ENCODE data around the gene TMEM121B.

Gene TMEM121B

GRCh38 chr22:17109976-17110375, 11.2 kb downstream of the TMEM121B start:
- no peak for DNase-seq

GRCh38 chr22:17109113-17109865, 11.9 kb downstream of the TMEM121B start:
- no peak for DNase-seq

GRCh38 chr22:17108256-17109112, 12.7 kb downstream of the TMEM121B start:
- DNase-seq: no peak

GRCh38 chr22:17107547-17107810, 13.7 kb downstream of the TMEM121B start:
- DNase-seq: no peak

- no peak for DNase-seq
These were observed 14.2 kb downstream of the TMEM121B start for GRCh38 chr22:17106785-17107546.

- no peak for DNase-seq
These were observed 14.9 kb downstream of the TMEM121B start for GRCh38 chr22:17106161-17106784.

- no peak for DNase-seq
These were observed 15.7 kb downstream of the TMEM121B start for GRCh38 chr22:17105143-17106129.

GRCh38 chr22:17104336-17104935, 16.7 kb downstream of the TMEM121B start:
- DNase-seq: no peak

GRCh38 chr22:17103351-17103750, 17.8 kb downstream of the TMEM121B start:
- DNase-seq: no peak

- no peak for DNase-seq
These were observed 18.9 kb downstream of the TMEM121B start for GRCh38 chr22:17102297-17102667.

- no peak for DNase-seq
These were observed 19.5 kb downstream of the TMEM121B start for GRCh38 chr22:17101475-17102296.

GRCh38 chr22:17100621-17101020, 20.5 kb downstream of the TMEM121B start:
- no peak for DNase-seq

GRCh38 chr22:17098379-17098819, 22.8 kb downstream of the TMEM121B start:
- no peak for DNase-seq

GRCh38 chr22:17097701-17098100, 23.5 kb downstream of the TMEM121B start:
- peak; percentile 44 for DNase-seq

- no peak for DNase-seq
These were observed 24.1 kb downstream of the TMEM121B start for GRCh38 chr22:17097062-17097461.

- no peak for DNase-seq
These were observed 25.1 kb downstream of the TMEM121B start for GRCh38 chr22:17096071-17096470.

GRCh38 chr22:17095538-17095937, 25.6 kb downstream of the TMEM121B start:
- no peak for DNase-seq

- no peak for DNase-seq
These were observed 28.1 kb downstream of the TMEM121B start for GRCh38 chr22:17093081-17093480.

- no peak for DNase-seq
These were observed 29.3 kb downstream of the TMEM121B start for GRCh38 chr22:17091851-17092250.

GRCh38 chr22:17090550-17090949, 30.6 kb downstream of the TMEM121B start:
- no peak for DNase-seq
